ENCODE results near the gene NCF4. TPM values are rescaled to one million over a fixed set of nuclear protein-coding genes. Genes with fewer than 3 reads are reported as not detected.
A peak's percentile ranks its signal among the peaks of the same experiment; 100 is the strongest.

Gene NCF4
- total RNA-seq, result 10 to 100 TPM in 4 of 5 donors, 1 to 10 TPM in 1; 8.0 to 23.6 (median 15.9) TPM
- 16.6 TPM for total RNA-seq (2013)
- total RNA-seq, result 1.3 to 21.4 (median 10.1) reads per million in 29 experiments

- ChIA-PET POLR2A (no interaction called here), CTCF (interaction anchor here (0.7 to 1.3 kb wide), 4 partner anchors 30 to 749 kb away, joined by 3 read pairs; no protein-coding TSS in a partner anchor)
- H3K4me1 ChIP-seq (ENCODE audit: control insufficient read depth in 1 of 2, extremely low read depth in 1 of 2, insufficient read depth in 2 of 2, low read length in 2 of 2), result peaks cover 0 to 31% of the 10 kb centered on the region in 2 experiments
- Mint-ChIP-seq H3K27ac (peak within 1 kb of the TSS; percentile 83 to 94), H3K36me3 (peaks cover 19% of the 10 kb centered on the region), H3K4me1 (peaks cover 19 to 30% (median 28%) of the 10 kb centered on the region in 3 donors), H3K9me3 (no peaks in the 10 kb centered on the region), H3K4me3 (peak within 1 kb of the TSS; percentile 49 to 65 (median 64)), H3K27me3 (peaks cover 0 to 6% of the 10 kb centered on the region in 2 donors)
- DNase-seq, result peak in 25 of 35 experiments; percentile 3 to 66 (median 27)
- no peaks in the 10 kb centered on the region for H3K9me3 ChIP-seq
- WGBS (ENCODE audit: insufficient coverage), result 35% methylated on average over 14 of the region's 17 CpGs
- ATAC-seq (replicated peaks in 1 of 4), result peak; percentile 49 to 63 (median 60)
- peak within 1 kb of the TSS in 1 of 2 donors; percentile 40 for H3K4me3 ChIP-seq (ENCODE audit: control insufficient read depth in 1 of 2, extremely low read depth in 1 of 2, low read length in 1 of 2)
- peaks cover 0 to 2% of the 10 kb centered on the region in 2 experiments for H3K27me3 ChIP-seq (replicated peaks in 1 of 2; ENCODE audit: control insufficient read depth in 2 of 2, extremely low read depth in 1 of 2, insufficient read depth in 2 of 2, low read length in 1 of 2)
- no peaks in the 10 kb centered on the region for H3K36me3 ChIP-seq (ENCODE audit: control insufficient read depth in 2 of 2, extremely low read depth in 1 of 2, insufficient read depth in 1 of 2, low read length in 1 of 2)
- peak within 1 kb of the TSS; percentile 63 for H3K27ac ChIP-seq (ENCODE audit: low read length)
These were observed at the start of gene NCF4 for GRCh38 chr22:36860821-36861659. Gene NCF4, plus strand, starts transcription at chr22:36861006. Its CDS starts 166 bp downstream, at chr22:36861172.

DNA sequence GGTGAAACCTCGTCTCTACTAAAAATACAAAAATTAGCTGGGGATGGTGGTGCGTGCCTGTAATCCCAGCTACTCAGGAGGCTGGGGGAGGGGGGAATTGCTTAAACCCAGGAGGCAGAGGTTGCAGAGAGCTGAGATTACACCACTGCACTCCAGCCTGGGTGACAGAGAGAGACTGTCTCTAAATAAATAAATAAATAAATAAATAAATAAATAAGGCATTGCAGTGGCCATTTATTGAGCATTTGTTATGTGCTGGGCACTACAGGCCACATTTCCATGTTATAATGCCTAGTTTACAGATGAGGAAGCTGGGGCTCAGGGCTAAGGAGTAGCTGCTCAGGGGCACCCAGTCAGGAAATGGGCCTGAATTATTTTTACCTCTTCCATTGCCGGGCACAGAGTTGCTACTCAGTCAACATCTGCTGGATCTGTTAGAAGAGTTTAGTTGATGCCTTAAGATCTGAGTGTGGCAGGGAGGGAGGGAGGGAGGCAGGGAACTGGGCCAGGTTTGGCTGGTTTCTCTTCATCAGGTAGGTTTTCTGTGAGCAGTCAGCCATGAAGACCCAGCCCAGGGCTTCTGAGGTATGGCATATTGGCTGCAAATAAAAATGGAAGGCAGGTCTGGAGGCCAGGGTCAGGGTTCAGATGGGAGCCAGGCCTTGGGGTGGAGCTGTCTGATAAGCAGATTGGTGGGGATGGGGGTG is 49.6 kb upstream of the NCF4 start:
- Histone ChIP-seq H3K4me3 (ENCODE audit: control insufficient read depth in 1 of 2, extremely low read depth in 1 of 2, low read length in 1 of 2) (no peak overlapping the region), H3K27me3 (replicated peaks in 1 of 2; ENCODE audit: control insufficient read depth in 2 of 2, extremely low read depth in 1 of 2, insufficient read depth in 2 of 2, low read length in 1 of 2) (peaks cover 0 to 30% of the 10 kb centered on the region in 2 experiments), H3K4me1 (ENCODE audit: control insufficient read depth in 1 of 2, extremely low read depth in 1 of 2, insufficient read depth in 2 of 2, low read length in 2 of 2) (peaks cover 9 to 17% of the 10 kb centered on the region in 2 experiments), H3K36me3 (ENCODE audit: control insufficient read depth in 2 of 2, extremely low read depth in 1 of 2, insufficient read depth in 1 of 2, low read length in 1 of 2) (no peaks in the 10 kb centered on the region), H3K27ac (ENCODE audit: low read length) (no peak overlapping the region), H3K9me3 (no peaks in the 10 kb centered on the region)
- no peak for ATAC-seq (replicated peaks in 1 of 4)
- Mint-ChIP-seq H3K27ac (no peak overlapping the region), H3K27me3 (peaks cover 32 to 39% of the 10 kb centered on the region in 2 donors), H3K36me3 (no peaks in the 10 kb centered on the region), H3K4me3 (no peak overlapping the region), H3K4me1 (peaks cover 19 to 35% (median 28%) of the 10 kb centered on the region in 3 donors), H3K9me3 (no peaks in the 10 kb centered on the region)
- CTCF ChIA-PET, result interaction anchor here in 1 of 2 donors (0.6 kb wide), 1 partner anchor 76 kb away, joined by 3 read pairs; no protein-coding TSS in a partner anchor
- no peak for DNase-seq
- WGBS (ENCODE audit: insufficient coverage), result 71% methylated on average over 1 of the region's 3 CpGs
- POLR2A ChIA-PET, result no interaction called here

DNA sequence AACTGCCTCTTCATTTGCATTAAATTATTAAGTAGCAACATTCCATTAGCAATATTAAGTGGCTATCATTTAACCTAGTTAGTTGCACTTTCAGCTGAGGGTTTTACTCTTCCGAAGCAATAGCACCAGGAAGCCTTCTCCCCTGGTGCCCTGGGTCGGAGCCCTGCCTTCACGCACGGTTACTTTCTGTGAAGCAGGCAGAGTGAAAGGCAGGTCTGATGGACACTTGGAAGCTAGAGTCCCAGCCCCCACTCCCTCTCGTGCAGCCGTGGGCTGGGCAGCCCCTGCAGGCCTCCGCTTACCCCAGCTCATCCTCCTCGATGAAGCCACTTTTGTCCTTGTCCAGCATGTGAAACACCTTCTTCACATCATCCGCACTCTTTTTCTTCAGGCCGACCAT is 46.0 kb upstream of the NCF4 start:
- DNase-seq, result no peak
- H3K4me1 Mint-ChIP-seq, result peaks cover 4 to 15% (median 13%) of the 10 kb centered on the region in 3 donors
- 86% methylated on average over 5 of the region's 10 CpGs for WGBS (ENCODE audit: insufficient coverage)

GRCh38 chr22:36815558-36816338 is 45.1 kb upstream of the NCF4 start:
- H3K27me3 ChIP-seq (replicated peaks in 1 of 2; ENCODE audit: control insufficient read depth in 2 of 2, extremely low read depth in 1 of 2, insufficient read depth in 2 of 2, low read length in 1 of 2), result peaks cover 0 to 63% of the 10 kb centered on the region in 2 experiments
- H3K4me1 Mint-ChIP-seq, result peaks cover 4 to 15% (median 12%) of the 10 kb centered on the region in 3 donors
- peak overlapping the region in 1 of 2 donors; percentile 59 for H3K27ac Mint-ChIP-seq
- no peak overlapping the region for H3K27ac ChIP-seq (ENCODE audit: low read length)
- H3K4me3 Mint-ChIP-seq, result peak overlapping the region in 1 of 3 donors; percentile 59
- peaks cover 2 to 14% of the 10 kb centered on the region in 2 experiments for H3K4me1 ChIP-seq (ENCODE audit: control insufficient read depth in 1 of 2, extremely low read depth in 1 of 2, insufficient read depth in 2 of 2, low read length in 2 of 2)
- H3K36me3 Mint-ChIP-seq, result no peaks in the 10 kb centered on the region
- no peaks in the 10 kb centered on the region for H3K36me3 ChIP-seq (ENCODE audit: control insufficient read depth in 2 of 2, extremely low read depth in 1 of 2, insufficient read depth in 1 of 2, low read length in 1 of 2)
- DNase-seq (no peak), ATAC-seq (replicated peaks in 1 of 4) (no peak)
- H3K9me3 ChIP-seq, result no peaks in the 10 kb centered on the region
- H3K4me3 ChIP-seq (ENCODE audit: control insufficient read depth in 1 of 2, extremely low read depth in 1 of 2, low read length in 1 of 2), result no peak overlapping the region
- H3K27me3 Mint-ChIP-seq, result peaks cover 62 to 78% of the 10 kb centered on the region in 2 donors
- ChIA-PET POLR2A (no interaction called here), CTCF (no interaction called here)
- H3K9me3 Mint-ChIP-seq, result no peaks in the 10 kb centered on the region
- 39% methylated on average over 7 of the region's 8 CpGs for WGBS (ENCODE audit: insufficient coverage)

More for the DNA sequence above, 46.0 kb upstream of the NCF4 start:
- H3K27ac Mint-ChIP-seq, result no peak overlapping the region
- no peaks in the 10 kb centered on the region for H3K9me3 Mint-ChIP-seq
- CTCF ChIA-PET, result no interaction called here
- no peaks in the 10 kb centered on the region for H3K36me3 Mint-ChIP-seq
- no peak overlapping the region for H3K4me3 ChIP-seq (ENCODE audit: control insufficient read depth in 1 of 2, extremely low read depth in 1 of 2, low read length in 1 of 2)
- H3K9me3 ChIP-seq, result no peaks in the 10 kb centered on the region
- POLR2A ChIA-PET, result no interaction called here
- peaks cover 2 to 14% of the 10 kb centered on the region in 2 experiments for H3K4me1 ChIP-seq (ENCODE audit: control insufficient read depth in 1 of 2, extremely low read depth in 1 of 2, insufficient read depth in 2 of 2, low read length in 2 of 2)
- peaks cover 0 to 63% of the 10 kb centered on the region in 2 experiments for H3K27me3 ChIP-seq (replicated peaks in 1 of 2; ENCODE audit: control insufficient read depth in 2 of 2, extremely low read depth in 1 of 2, insufficient read depth in 2 of 2, low read length in 1 of 2)
- no peak overlapping the region for H3K4me3 Mint-ChIP-seq
- H3K36me3 ChIP-seq (ENCODE audit: control insufficient read depth in 2 of 2, extremely low read depth in 1 of 2, insufficient read depth in 1 of 2, low read length in 1 of 2), result no peaks in the 10 kb centered on the region
- ATAC-seq (replicated peaks in 1 of 4), result no peak
- H3K27me3 Mint-ChIP-seq, result peaks cover 56 to 69% of the 10 kb centered on the region in 2 donors
- H3K27ac ChIP-seq (ENCODE audit: low read length), result no peak overlapping the region

DNA sequence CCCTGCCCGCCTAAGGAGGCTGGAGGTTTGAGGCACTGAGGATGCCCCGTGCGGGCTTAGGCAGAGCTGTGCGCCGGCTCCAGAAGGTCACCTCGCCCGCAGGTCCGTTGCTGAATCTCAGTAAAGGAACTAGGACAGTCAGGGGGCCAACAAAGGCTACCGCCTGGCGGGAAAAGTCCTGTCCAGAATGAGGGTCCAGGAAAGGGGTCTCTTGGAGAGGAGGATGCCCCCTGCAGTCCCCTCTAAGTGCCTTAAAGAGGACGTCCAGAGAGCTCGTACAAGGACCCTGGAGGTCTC is 44.5 kb upstream of the NCF4 start:
- peak overlapping the region in 1 of 3 donors; percentile 59 for H3K4me3 Mint-ChIP-seq
- 5% methylated on average over 12 of the region's 12 CpGs for WGBS (ENCODE audit: insufficient coverage)
- CTCF ChIA-PET, result no interaction called here
- H3K36me3 ChIP-seq (ENCODE audit: control insufficient read depth in 2 of 2, extremely low read depth in 1 of 2, insufficient read depth in 1 of 2, low read length in 1 of 2), result no peaks in the 10 kb centered on the region
- peaks cover 0 to 63% of the 10 kb centered on the region in 2 experiments for H3K27me3 ChIP-seq (replicated peaks in 1 of 2; ENCODE audit: control insufficient read depth in 2 of 2, extremely low read depth in 1 of 2, insufficient read depth in 2 of 2, low read length in 1 of 2)
- no peak overlapping the region for H3K27ac ChIP-seq (ENCODE audit: low read length)
- POLR2A ChIA-PET, result no interaction called here
- ATAC-seq (replicated peaks in 1 of 4) (no peak), DNase-seq (no peak)
- no peaks in the 10 kb centered on the region for H3K36me3 Mint-ChIP-seq
- no peak overlapping the region for H3K27ac Mint-ChIP-seq
- peaks cover 62 to 83% of the 10 kb centered on the region in 2 donors for H3K27me3 Mint-ChIP-seq
- H3K9me3 ChIP-seq, result no peaks in the 10 kb centered on the region
- no peaks in the 10 kb centered on the region for H3K9me3 Mint-ChIP-seq
- H3K4me1 Mint-ChIP-seq, result peaks cover 4 to 15% (median 11%) of the 10 kb centered on the region in 3 donors
- peaks cover 2 to 14% of the 10 kb centered on the region in 2 experiments for H3K4me1 ChIP-seq (ENCODE audit: control insufficient read depth in 1 of 2, extremely low read depth in 1 of 2, insufficient read depth in 2 of 2, low read length in 2 of 2)
- no peak overlapping the region for H3K4me3 ChIP-seq (ENCODE audit: control insufficient read depth in 1 of 2, extremely low read depth in 1 of 2, low read length in 1 of 2)
